Retinal pigment epithelial cell (primary cell): Measurements from ENCODE around the gene THBS3.
"Not testable (repeated sequence)": the region's sequence is repeated elsewhere in the genome, so short reads cannot be mapped to it uniquely, and the experiment has no call there.

Experiments
- DNase-seq: peaks from one replicate; pipeline ENCODE4 v3.0.0-alpha.2; 2010; ENCODE audit warnings: low read depth
- H3K4me3 ChIP-seq: 2 replicates; pipeline ENCODE4 v1.5.1; 2011; ENCODE audit warnings: mild to moderate bottlenecking, low read length, control low read depth, moderate library complexity
- TF ChIP-seq, protein P1 (sequence below): conservative IDR thresholded peaks from 2 replicates; pipeline ENCODE4 v1.5.1; 2011; ENCODE audit warnings: low read depth, low read length, control low read depth, inconsistent platforms

The THBS3 gene

GRCh38 chr1:155166471-155167165 is 41.1 kb downstream of the THBS3 start:
- DNase-seq, result no peak
- H3K4me3 ChIP-seq, result no peak overlapping the region
- TF ChIP-seq, protein P1, sequence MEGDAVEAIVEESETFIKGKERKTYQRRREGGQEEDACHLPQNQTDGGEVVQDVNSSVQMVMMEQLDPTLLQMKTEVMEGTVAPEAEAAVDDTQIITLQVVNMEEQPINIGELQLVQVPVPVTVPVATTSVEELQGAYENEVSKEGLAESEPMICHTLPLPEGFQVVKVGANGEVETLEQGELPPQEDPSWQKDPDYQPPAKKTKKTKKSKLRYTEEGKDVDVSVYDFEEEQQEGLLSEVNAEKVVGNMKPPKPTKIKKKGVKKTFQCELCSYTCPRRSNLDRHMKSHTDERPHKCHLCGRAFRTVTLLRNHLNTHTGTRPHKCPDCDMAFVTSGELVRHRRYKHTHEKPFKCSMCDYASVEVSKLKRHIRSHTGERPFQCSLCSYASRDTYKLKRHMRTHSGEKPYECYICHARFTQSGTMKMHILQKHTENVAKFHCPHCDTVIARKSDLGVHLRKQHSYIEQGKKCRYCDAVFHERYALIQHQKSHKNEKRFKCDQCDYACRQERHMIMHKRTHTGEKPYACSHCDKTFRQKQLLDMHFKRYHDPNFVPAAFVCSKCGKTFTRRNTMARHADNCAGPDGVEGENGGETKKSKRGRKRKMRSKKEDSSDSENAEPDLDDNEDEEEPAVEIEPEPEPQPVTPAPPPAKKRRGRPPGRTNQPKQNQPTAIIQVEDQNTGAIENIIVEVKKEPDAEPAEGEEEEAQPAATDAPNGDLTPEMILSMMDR, result no peak

- TF ChIP-seq, protein P1, result no peak
- H3K4me3 ChIP-seq, result no peak overlapping the region
- DNase-seq, result no peak
Measured at GRCh38 chr1:155166051-155166470, 41.6 kb downstream of the THBS3 start.

- H3K4me3 ChIP-seq, DNase-seq: not testable (repeated sequence)
Measured at GRCh38 chr1:155164625-155165024, 43.1 kb downstream of the THBS3 start.

GRCh38 chr1:155163785-155164184 is 43.9 kb downstream of the THBS3 start:
- DNase-seq, H3K4me3 ChIP-seq: not testable (repeated sequence)

- not testable (repeated sequence) for DNase-seq, H3K4me3 ChIP-seq
Measured at GRCh38 chr1:155162631-155163030, 45.1 kb downstream of the THBS3 start.

GRCh38 chr1:155160128-155160527 is 47.6 kb downstream of the THBS3 start:
- H3K4me3 ChIP-seq, result no peak overlapping the region
- no peak for DNase-seq
- TF ChIP-seq, protein P1, result no peak

DNA sequence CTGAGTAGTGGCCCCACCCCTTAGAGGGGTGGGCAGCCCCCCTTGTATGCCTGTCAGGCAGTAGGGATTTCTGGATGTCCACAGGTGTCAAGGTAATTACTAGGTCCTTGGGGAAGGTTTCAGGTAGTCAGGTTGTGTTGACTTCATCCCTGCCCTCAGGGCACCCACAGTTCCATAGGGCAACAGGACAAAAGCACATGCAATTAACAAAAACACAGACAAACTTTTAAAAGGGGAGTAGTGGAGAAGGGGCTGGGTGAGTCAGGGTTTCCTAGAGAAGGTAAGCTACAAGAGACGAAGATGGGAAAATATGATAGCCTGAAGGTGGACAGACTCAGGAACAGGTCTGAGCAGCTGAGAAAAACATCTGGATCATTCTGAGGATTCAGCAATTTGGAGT is 48.7 kb downstream of the THBS3 start:
- TF ChIP-seq, protein P1, result no peak
- H3K4me3 ChIP-seq, result no peak overlapping the region
- no peak for DNase-seq

DNA sequence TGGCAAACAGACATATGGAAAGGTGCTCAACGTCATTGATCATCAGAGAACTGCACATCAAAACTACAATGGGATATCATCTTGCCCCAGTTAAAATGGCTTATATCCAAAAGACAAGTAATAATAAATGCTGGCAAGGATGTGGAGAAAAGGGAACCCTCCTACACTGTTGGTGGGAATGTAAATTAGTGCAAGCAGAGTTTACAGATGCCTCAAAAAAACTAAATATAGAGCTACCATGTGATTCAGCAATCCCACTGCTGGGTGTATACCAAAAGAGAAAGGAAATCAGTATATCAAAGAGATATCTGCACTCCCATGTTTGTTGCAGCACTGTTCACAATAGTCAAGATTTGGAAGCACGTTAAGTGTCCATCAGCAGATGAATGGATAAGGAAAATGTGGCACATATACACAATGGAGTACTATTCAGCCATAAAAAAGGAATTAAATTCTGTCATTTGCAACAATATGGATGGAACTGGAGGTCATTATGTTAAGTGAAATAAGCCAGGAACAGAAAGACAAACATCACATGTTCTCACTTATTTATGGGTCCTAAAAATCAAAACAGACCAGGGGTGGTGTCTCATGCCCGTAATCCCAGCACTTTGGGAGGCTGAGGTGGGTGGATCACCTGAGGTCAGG is 51.6 kb downstream of the THBS3 start:
- not testable (repeated sequence) for DNase-seq, H3K4me3 ChIP-seq
